ENCODE data around the gene GLI3.

GLI3 gene

GRCh38 chr7:42185726-42186125 is 51.3 kb downstream of the GLI3 start:
- Histone ChIP-seq H3K27ac (ENCODE audit: low read length) (no peak overlapping the region), H3K9me2 (replicated peaks; ENCODE audit: insufficient read depth, low read length) (no peaks in the 10 kb centered on the region), H3K36me3 (replicated peaks; ENCODE audit: insufficient read depth, low read length) (no peaks in the 10 kb centered on the region), H3K27me3 (replicated peaks; ENCODE audit: insufficient read depth, low read length) (no peaks in the 10 kb centered on the region), H3K4me2 (ENCODE audit: low read depth, low read length) (no peak overlapping the region), H3K9ac (ENCODE audit: low read length) (no peak overlapping the region), H4K20me1 (ENCODE audit: insufficient read depth, low read length) (no peaks in the 10 kb centered on the region), H3K79me2 (ENCODE audit: low read length) (no peaks in the 10 kb centered on the region), H2AFZ (ENCODE audit: low read length) (no peak overlapping the region), H3K4me3 (ENCODE audit: low read length) (no peak overlapping the region), H3F3A (ENCODE audit: insufficient read depth, low read length) (no peaks in the 10 kb centered on the region), H3K9me3 (replicated peaks; ENCODE audit: insufficient read depth, low read length) (no peaks in the 10 kb centered on the region), H3K4me1 (ENCODE audit: low read length) (no peaks in the 10 kb centered on the region)
- DNase-seq: no peak
- TF ChIP-seq EZH2 (optimal IDR thresholded peaks at IDR 0.05; ENCODE audit: low read depth, low read length) (no peak), EZH2phosphoT487 (IDR thresholded peaks at IDR 0.05; ENCODE audit: low read length) (no peak), CTCF (IDR thresholded peaks at IDR 0.05; ENCODE audit: low read length) (no peak)

GRCh38 chr7:42183547-42183946 is 53.5 kb downstream of the GLI3 start:
- DNase-seq: no peak
- no peaks in the 10 kb centered on the region for H3K4me1 ChIP-seq (ENCODE audit: low read length)
- no peaks in the 10 kb centered on the region for H3K9me3 ChIP-seq (replicated peaks; ENCODE audit: insufficient read depth, low read length)
- H3K4me3 ChIP-seq (ENCODE audit: low read length): no peak overlapping the region
- no peaks in the 10 kb centered on the region for H3K36me3 ChIP-seq (replicated peaks; ENCODE audit: insufficient read depth, low read length)
- no peaks in the 10 kb centered on the region for H3K9me2 ChIP-seq (replicated peaks; ENCODE audit: insufficient read depth, low read length)
- no peaks in the 10 kb centered on the region for H3F3A ChIP-seq (ENCODE audit: insufficient read depth, low read length)
- H3K27ac ChIP-seq (ENCODE audit: low read length): no peak overlapping the region
- TF ChIP-seq CTCF (IDR thresholded peaks at IDR 0.05; ENCODE audit: low read length): no peak
- TF ChIP-seq EZH2 (optimal IDR thresholded peaks at IDR 0.05; ENCODE audit: low read depth, low read length): no peak
- TF ChIP-seq EZH2phosphoT487 (IDR thresholded peaks at IDR 0.05; ENCODE audit: low read length): no peak
- H3K4me2 ChIP-seq (ENCODE audit: low read depth, low read length): no peak overlapping the region
- no peaks in the 10 kb centered on the region for H4K20me1 ChIP-seq (ENCODE audit: insufficient read depth, low read length)
- no peaks in the 10 kb centered on the region for H3K27me3 ChIP-seq (replicated peaks; ENCODE audit: insufficient read depth, low read length)
- H2AFZ ChIP-seq (ENCODE audit: low read length): no peak overlapping the region
- no peak overlapping the region for H3K9ac ChIP-seq (ENCODE audit: low read length)
- H3K79me2 ChIP-seq (ENCODE audit: low read length): no peaks in the 10 kb centered on the region

- no peaks in the 10 kb centered on the region for H3K36me3 ChIP-seq (replicated peaks; ENCODE audit: insufficient read depth, low read length)
- H4K20me1 ChIP-seq (ENCODE audit: insufficient read depth, low read length): no peaks in the 10 kb centered on the region
- no peak overlapping the region for H3K27ac ChIP-seq (ENCODE audit: low read length)
- no peaks in the 10 kb centered on the region for H3K27me3 ChIP-seq (replicated peaks; ENCODE audit: insufficient read depth, low read length)
- H3K9me3 ChIP-seq (replicated peaks; ENCODE audit: insufficient read depth, low read length): no peaks in the 10 kb centered on the region
- TF ChIP-seq CTCF (IDR thresholded peaks at IDR 0.05; ENCODE audit: low read length): no peak
- no peak for TF ChIP-seq EZH2 (optimal IDR thresholded peaks at IDR 0.05; ENCODE audit: low read depth, low read length)
- TF ChIP-seq EZH2phosphoT487 (IDR thresholded peaks at IDR 0.05; ENCODE audit: low read length): no peak
- H3K4me2 ChIP-seq (ENCODE audit: low read depth, low read length): no peak overlapping the region
- no peak overlapping the region for H3K9ac ChIP-seq (ENCODE audit: low read length)
- H3F3A ChIP-seq (ENCODE audit: insufficient read depth, low read length): no peaks in the 10 kb centered on the region
- no peaks in the 10 kb centered on the region for H3K4me1 ChIP-seq (ENCODE audit: low read length)
- no peaks in the 10 kb centered on the region for H3K79me2 ChIP-seq (ENCODE audit: low read length)
- DNase-seq: no peak
- no peak overlapping the region for H2AFZ ChIP-seq (ENCODE audit: low read length)
- H3K9me2 ChIP-seq (replicated peaks; ENCODE audit: insufficient read depth, low read length): no peaks in the 10 kb centered on the region
- no peak overlapping the region for H3K4me3 ChIP-seq (ENCODE audit: low read length)
These were observed 55.4 kb downstream of the GLI3 start for GRCh38 chr7:42181566-42181965.
